ENCODE data around the gene THBS2. TPM values are rescaled to one million over a fixed set of nuclear protein-coding genes. Genes with fewer than 3 reads are reported as not detected.

THBS2 gene
- total and polyA plus RNA-seq, 2 donors (not counting 3 experiments of a cell fraction or from before 2014, with no cell fraction given): 0.08 TPM; not detected in 1

GRCh38 chr6:169234634-169235033 lies 19.0 kb downstream of the THBS2 start:
- intact Hi-C loops (cut with micrococcal nuclease) (no loop called here), dilution Hi-C loops (cut with MboI; ENCODE audit: extremely low pct_ligation_motif_present, low sequenced_read_pairs) (no loop called here)
- Histone ChIP-seq H3K79me2 (ENCODE audit: control insufficient read depth, insufficient read depth, low read length) (no peaks in the 10 kb centered on the region), H3K36me3 (ENCODE audit: control insufficient read depth in 2 of 2, extremely low read depth in 1 of 2, insufficient read depth in 2 of 2, low read length in 2 of 2) (no peaks in the 10 kb centered on the region), H3K4me3 (replicated peaks in 1 of 3; ENCODE audit: insufficient read depth in 1 of 3, low read depth in 1 of 3, low read length in 3 of 3) (no peak overlapping the region), H4K20me1 (replicated peaks; ENCODE audit: control insufficient read depth, extremely low read depth, insufficient read depth, low read length) (no peaks in the 10 kb centered on the region), H2AFZ (ENCODE audit: low read depth, low read length) (no peak overlapping the region), H3K4me1 (ENCODE audit: control insufficient read depth, extremely low read depth, insufficient read depth, low read length) (no peaks in the 10 kb centered on the region), H3K27ac (ENCODE audit: insufficient read depth, low read depth, low read length) (no peak overlapping the region), H3K9ac (replicated peaks; ENCODE audit: extremely low read depth, insufficient read depth, low read length) (no peak overlapping the region), H3K27me3 (ENCODE audit: control insufficient read depth in 2 of 2, insufficient read depth in 2 of 2, low read length in 2 of 2) (no peaks in the 10 kb centered on the region), H3K9me3 (replicated peaks; ENCODE audit: control insufficient read depth, insufficient read depth, low read length) (peaks cover 11% of the 10 kb centered on the region), H3K4me2 (ENCODE audit: insufficient read depth, low read length) (no peak overlapping the region), H3K9me1 (replicated peaks; ENCODE audit: control insufficient read depth, extremely low read depth, insufficient read depth, low read length) (no peaks in the 10 kb centered on the region)
- DNase-seq (ENCODE audit: low read depth, low spot score) (no peak), FAIRE-seq (no peak)
- no peak for TF ChIP-seq FOS (IDR thresholded peaks at IDR 0.05; ENCODE audit: borderline replicate concordance, insufficient read depth, low read length)
- TF ChIP-seq POLR2A (IDR thresholded peaks at IDR 0.05; ENCODE audit: low read depth, low read length): no peak
- TF ChIP-seq CTCF (IDR thresholded peaks at IDR 0.05; ENCODE audit: extremely low read depth in 1 of 2, insufficient read depth in 1 of 2, low read depth in 1 of 2, low read length in 2 of 2): no peak
- no peak for TF ChIP-seq EZH2 (IDR thresholded peaks at IDR 0.05; ENCODE audit: borderline replicate concordance, low read depth, low read length, severe bottlenecking)
- no peak for TF ChIP-seq MYC (IDR thresholded peaks at IDR 0.05; ENCODE audit: low read depth, low read length)
- no peak for TF ChIP-seq POLR2AphosphoS5 (IDR thresholded peaks at IDR 0.05; ENCODE audit: insufficient read depth, low read depth, low read length)
- TF ChIP-seq JUN (IDR thresholded peaks at IDR 0.05; ENCODE audit: borderline replicate concordance, insufficient read depth, insufficient read length, low read depth): no peak
- no peak for TF ChIP-seq MAX (IDR thresholded peaks at IDR 0.05; ENCODE audit: insufficient read depth, insufficient read length)
- no peak for TF ChIP-seq GATA2 (IDR thresholded peaks at IDR 0.05; ENCODE audit: insufficient read depth, insufficient read length, low read depth, low read length)
- ChIA-PET POLR2A (no interaction called here), CTCF (no interaction called here)
- no TSS peak for BruUV-seq (replicated peaks)
